Progenitor cell of endocrine pancreas (in vitro differentiated cells): Measurements from ENCODE around the gene P2RY11. TPM values are rescaled to one million over a fixed set of nuclear protein-coding genes. Genes with fewer than 3 reads are reported as not detected.
A peak's percentile ranks its signal among the peaks of the same experiment; 100 is the strongest.

ENCODE experiments used
- DNase-seq: peaks from one replicate; pipeline ENCODE4 v3.0.0; 2021; ENCODE audit warnings: low spot score; ENCODE audit not compliant: unreplicated experiment
- H3K27ac Mint-ChIP-seq: 2 replicates; pipeline ENCODE4 v1.8.0; 2021; ENCODE audit warnings: mild to moderate bottlenecking, moderate library complexity, mixed read lengths
- H3K27me3 Mint-ChIP-seq: 2 replicates; pipeline ENCODE4 v1.8.0; 2021; ENCODE audit warnings: mixed read lengths
- H3K36me3 Mint-ChIP-seq: 2 replicates; pipeline ENCODE4 v1.8.0; 2022; ENCODE audit warnings: mixed read lengths; ENCODE audit not compliant: insufficient read depth
- H3K4me1 Mint-ChIP-seq: 2 replicates; pipeline ENCODE4 v1.8.0; 2021; ENCODE audit warnings: low read depth, mixed read lengths
- H3K4me3 Mint-ChIP-seq: 2 replicates; pipeline ENCODE4 v1.8.0; 2021; ENCODE audit warnings: low read depth, mild to moderate bottlenecking, moderate library complexity, mixed read lengths
- H3K9me3 Mint-ChIP-seq: 2 replicates; pipeline ENCODE4 v1.8.0; 2021; ENCODE audit warnings: low read depth, mixed read lengths
- CTCF ChIP-seq: fragments of 200-600 bp; sonication (generic); IDR thresholded peaks from one replicate; pipeline ENCODE4 v1.5.0; 2021; ENCODE audit warnings: antibody characterized with exemption, mild to moderate bottlenecking; ENCODE audit not compliant: unreplicated experiment
- long read RNA-seq: library from polyadenylated mRNA; unstranded; transcript quantifications from one replicate; pipeline ENCODE4 v2.0.0, GENCODE V29; 2020
- total RNA-seq: library from RNA; stranded (reverse); gene quantifications from 2 replicates; pipeline ENCODE4 v1.2.1, GENCODE V29; 2021

Gene P2RY11
- total RNA-seq: 20.5 and 23.7 TPM in 2 replicates
- long read RNA-seq, partial matches to known transcripts: 1 of 1 reads
- long read RNA-seq, other reads (novel, unspliced or antisense): 0 of 1 reads

DNA sequence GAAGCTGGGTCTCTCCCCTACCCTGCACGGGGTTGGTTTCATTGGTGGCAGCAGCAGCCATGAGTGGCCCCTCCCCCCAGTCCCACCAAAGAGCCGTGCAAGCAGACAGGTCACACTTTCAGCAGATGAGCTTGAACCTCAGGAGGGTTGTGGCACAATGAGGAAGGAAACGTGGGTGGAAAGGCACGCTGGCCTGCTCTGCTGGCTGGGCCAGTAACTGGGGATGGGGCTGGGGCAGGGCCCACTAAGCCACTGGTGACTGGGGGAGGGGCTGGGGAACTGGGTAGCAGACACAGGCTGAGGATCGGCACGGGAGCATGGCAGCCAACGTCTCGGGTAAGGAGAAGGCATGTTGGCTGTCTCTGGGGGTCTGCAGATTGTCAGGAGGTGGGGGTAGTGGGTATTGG, at the start of gene P2RY11:
TSS of gene P2RY11 (plus strand) at position 289 of the 407 bp plus-strand sequence. CDS start at position 318, 29 bp downstream.
- Mint-ChIP-seq H3K4me1 (peaks cover 8% of the 10 kb centered on the region), H3K36me3 (peaks cover 8% of the 10 kb centered on the region), H3K27me3 (no peaks in the 10 kb centered on the region), H3K27ac (peak within 1 kb of the TSS; percentile 82), H3K9me3 (no peaks in the 10 kb centered on the region), H3K4me3 (no peak within 1 kb of the TSS)
- no peak for DNase-seq
- TF ChIP-seq CTCF: no peak

DNA sequence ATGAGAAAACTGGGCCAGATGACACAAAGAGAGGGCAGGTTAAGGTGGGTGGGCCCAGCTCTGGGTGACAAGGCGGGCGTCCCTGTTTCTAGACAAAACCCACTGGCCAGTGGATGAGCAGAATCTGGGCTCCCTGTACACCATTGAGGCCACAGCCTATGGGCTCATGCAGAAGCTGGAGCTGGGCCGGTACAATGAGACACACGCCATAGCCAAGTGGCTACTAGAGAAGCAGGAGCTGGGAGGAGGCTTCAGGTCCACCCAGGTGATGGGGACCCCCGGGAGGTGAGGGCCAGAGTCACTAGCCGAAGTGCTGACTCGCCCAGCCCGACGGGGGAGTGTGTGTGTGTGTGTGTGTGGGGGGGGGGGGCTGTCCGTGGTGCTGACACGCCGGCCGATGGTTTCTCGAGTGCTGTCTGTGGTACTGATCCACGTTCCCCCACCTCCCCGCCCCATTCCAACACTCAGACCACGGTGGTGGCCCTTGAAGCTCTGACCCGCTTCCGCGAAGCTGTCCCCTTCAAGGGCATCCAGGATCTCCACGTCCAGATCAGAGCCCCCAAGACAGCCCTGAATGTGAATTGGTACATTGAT, 49.7 kb upstream of the P2RY11 start:
- H3K27me3 Mint-ChIP-seq: peaks cover 47% of the 10 kb centered on the region
- H3K9me3 Mint-ChIP-seq: no peaks in the 10 kb centered on the region
- DNase-seq: no peak
- H3K36me3 Mint-ChIP-seq: no peaks in the 10 kb centered on the region
- no peak overlapping the region for H3K4me3 Mint-ChIP-seq
- no peak overlapping the region for H3K27ac Mint-ChIP-seq
- no peaks in the 10 kb centered on the region for H3K4me1 Mint-ChIP-seq
- TF ChIP-seq CTCF: no peak

GRCh38 chr19:10068205-10068604, 43.3 kb upstream of the P2RY11 start:
- Mint-ChIP-seq H3K9me3 (no peaks in the 10 kb centered on the region), H3K27ac (no peak overlapping the region), H3K4me3 (no peak overlapping the region), H3K4me1 (no peaks in the 10 kb centered on the region), H3K36me3 (no peaks in the 10 kb centered on the region), H3K27me3 (peaks cover 54% of the 10 kb centered on the region)
- no peak for TF ChIP-seq CTCF
- no peak for DNase-seq

DNA sequence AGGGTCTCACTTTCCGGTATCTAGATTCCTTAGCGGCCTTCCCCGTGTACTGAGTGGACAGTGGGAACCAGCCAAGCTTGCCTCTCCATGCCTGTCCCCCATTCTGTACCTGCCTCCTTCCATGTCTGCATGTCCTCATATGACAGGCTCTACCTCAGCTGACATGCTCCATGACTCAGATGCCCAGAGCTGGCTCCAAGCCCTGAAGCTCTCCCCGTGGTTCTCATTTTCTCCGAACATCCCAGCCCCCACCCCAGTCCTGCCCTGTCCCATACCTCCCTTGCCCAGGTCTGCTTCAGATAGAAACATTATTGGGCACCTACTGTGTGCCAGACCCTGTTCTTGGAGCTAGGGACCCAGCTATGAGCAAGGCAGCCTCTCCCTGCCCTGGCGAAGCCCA, 42.4 kb upstream of the P2RY11 start:
- no peak overlapping the region for H3K27ac Mint-ChIP-seq
- TF ChIP-seq CTCF: no peak
- no peak overlapping the region for H3K4me3 Mint-ChIP-seq
- DNase-seq: no peak
- no peaks in the 10 kb centered on the region for H3K4me1 Mint-ChIP-seq
- H3K27me3 Mint-ChIP-seq: peaks cover 47% of the 10 kb centered on the region
- no peaks in the 10 kb centered on the region for H3K36me3 Mint-ChIP-seq
- H3K9me3 Mint-ChIP-seq: no peaks in the 10 kb centered on the region

GRCh38 chr19:10070730-10071446, 40.6 kb upstream of the P2RY11 start:
- TF ChIP-seq CTCF: no peak
- Mint-ChIP-seq H3K9me3 (no peaks in the 10 kb centered on the region), H3K27ac (no peak overlapping the region), H3K4me3 (no peak overlapping the region), H3K27me3 (peaks cover 37% of the 10 kb centered on the region), H3K36me3 (no peaks in the 10 kb centered on the region), H3K4me1 (no peaks in the 10 kb centered on the region)
- DNase-seq: no peak
